Thyroid gland (tissue), 4 donors: ENCODE results near the gene ACAD10.

Experiments
- POLR2A ChIP-seq, 2 donors: fragments of 450-650 bp; IDR thresholded peaks; one replicate each; pipeline ENCODE4 v1.6.1; 2017; ENCODE audit warnings: antibody characterized with exemption in 2 of 2, mild to moderate bottlenecking in 2 of 2, moderate library complexity in 1 of 2
- TF ChIP-seq, protein P1 (sequence below), 6 experiments: fragments of 200-600 bp in 3 of 6; fragments of 450-650 bp in 3 of 6; sonication (generic) in 3 of 6; IDR thresholded peaks; one replicate each; pipeline ENCODE4 v1.5.1; 2016 to 2019; ENCODE audit warnings: antibody characterized with exemption in 6 of 6, mild to moderate bottlenecking in 2 of 6, inconsistent platforms in 1 of 6, moderate library complexity in 1 of 6

DNA sequence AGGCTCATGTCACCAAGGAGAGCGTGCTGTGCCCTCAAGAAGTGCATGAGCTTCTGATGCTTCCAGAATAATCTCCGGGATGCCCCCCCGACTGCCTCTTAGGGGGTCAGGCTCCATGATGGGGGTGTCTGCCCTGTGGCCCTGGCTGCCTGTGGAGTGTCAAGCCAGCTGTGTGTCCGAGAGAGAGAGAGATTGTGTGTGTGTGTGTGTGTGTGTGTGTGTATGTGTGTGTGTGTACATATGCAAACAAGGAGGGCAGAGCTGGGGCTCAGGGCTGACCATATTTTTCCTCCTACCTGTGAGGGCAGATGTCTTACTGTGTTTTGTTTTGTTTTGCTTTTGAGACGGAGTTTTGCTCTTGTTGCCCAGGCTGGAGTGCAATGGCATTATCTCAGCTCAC lies 75.2 kb downstream of the ACAD10 start:
- TF ChIP-seq, protein P1, sequence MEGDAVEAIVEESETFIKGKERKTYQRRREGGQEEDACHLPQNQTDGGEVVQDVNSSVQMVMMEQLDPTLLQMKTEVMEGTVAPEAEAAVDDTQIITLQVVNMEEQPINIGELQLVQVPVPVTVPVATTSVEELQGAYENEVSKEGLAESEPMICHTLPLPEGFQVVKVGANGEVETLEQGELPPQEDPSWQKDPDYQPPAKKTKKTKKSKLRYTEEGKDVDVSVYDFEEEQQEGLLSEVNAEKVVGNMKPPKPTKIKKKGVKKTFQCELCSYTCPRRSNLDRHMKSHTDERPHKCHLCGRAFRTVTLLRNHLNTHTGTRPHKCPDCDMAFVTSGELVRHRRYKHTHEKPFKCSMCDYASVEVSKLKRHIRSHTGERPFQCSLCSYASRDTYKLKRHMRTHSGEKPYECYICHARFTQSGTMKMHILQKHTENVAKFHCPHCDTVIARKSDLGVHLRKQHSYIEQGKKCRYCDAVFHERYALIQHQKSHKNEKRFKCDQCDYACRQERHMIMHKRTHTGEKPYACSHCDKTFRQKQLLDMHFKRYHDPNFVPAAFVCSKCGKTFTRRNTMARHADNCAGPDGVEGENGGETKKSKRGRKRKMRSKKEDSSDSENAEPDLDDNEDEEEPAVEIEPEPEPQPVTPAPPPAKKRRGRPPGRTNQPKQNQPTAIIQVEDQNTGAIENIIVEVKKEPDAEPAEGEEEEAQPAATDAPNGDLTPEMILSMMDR (IDR thresholded peaks at IDR 0.05), result no peak
- no peak for TF ChIP-seq POLR2A (IDR thresholded peaks at IDR 0.05)
